Measurements from ENCODE around the gene HRH2. TPM values are rescaled to one million over a fixed set of nuclear protein-coding genes. Genes with fewer than 3 reads are reported as not detected.
"Not testable (repeated sequence)": the region's sequence is repeated elsewhere in the genome, so short reads cannot be mapped to it uniquely, and the experiment has no call there.

HRH2 gene
- total RNA-seq, 4 donors from 2014 or later: 0.15 to 4.5 (median 1.4) TPM

- DNase-seq: no peak
- H3K9me3 ChIP-seq: no peaks in the 10 kb centered on the region
- H3K27me3 ChIP-seq: peaks cover 0 to 18% (median 0%) of the 10 kb centered on the region in 4 donors
- no peaks in the 10 kb centered on the region for H3K36me3 ChIP-seq
- TF ChIP-seq POLR2A (IDR thresholded peaks at IDR 0.05): no peak
- no peak for TF ChIP-seq CTCF (IDR thresholded peaks at IDR 0.05)
- peak overlapping the region in 1 of 4 donors; percentile 6 for H3K27ac ChIP-seq
- no peaks in the 10 kb centered on the region for H3K4me1 ChIP-seq
- intact Hi-C loops (cut with DNase I): no loop called here
- WGBS, 2 donors: 58 to 79% methylated on average over 4 to 6 of the region's 7 CpGs
- H3K4me3 ChIP-seq: no peak overlapping the region
These were observed 43.6 kb upstream of the HRH2 start for GRCh38 chr5:175614223-175614815.

- no peaks in the 10 kb centered on the region for H3K4me1 ChIP-seq
- no peak overlapping the region for H3K4me3 ChIP-seq
- 50 to 64% methylated on average over 3 of the region's 3 CpGs for WGBS, 2 donors
- H3K27me3 ChIP-seq: peaks cover 0 to 13% (median 0%) of the 10 kb centered on the region in 4 donors
- TF ChIP-seq POLR2A (IDR thresholded peaks at IDR 0.05): no peak
- no peak for TF ChIP-seq CTCF (IDR thresholded peaks at IDR 0.05)
- no peaks in the 10 kb centered on the region for H3K9me3 ChIP-seq
- intact Hi-C loops (cut with DNase I): no loop called here
- DNase-seq: no peak
- no peaks in the 10 kb centered on the region for H3K36me3 ChIP-seq
- H3K27ac ChIP-seq: no peak overlapping the region
These were observed 43.0 kb upstream of the HRH2 start for GRCh38 chr5:175614861-175615260.

GRCh38 chr5:175616083-175616482 is 41.8 kb upstream of the HRH2 start:
- peaks cover 0 to 3% (median 0%) of the 10 kb centered on the region in 4 donors for H3K27me3 ChIP-seq
- no peaks in the 10 kb centered on the region for H3K36me3 ChIP-seq
- intact Hi-C loops (cut with DNase I): no loop called here
- no peaks in the 10 kb centered on the region for H3K9me3 ChIP-seq
- no peak overlapping the region for H3K4me3 ChIP-seq
- no peaks in the 10 kb centered on the region for H3K4me1 ChIP-seq
- TF ChIP-seq POLR2A (IDR thresholded peaks at IDR 0.05) (no peak), CTCF (IDR thresholded peaks at IDR 0.05) (no peak)
- H3K27ac ChIP-seq: no peak overlapping the region
- no peak for DNase-seq
- 81 to 84% methylated on average over 4 to 5 of the region's 5 CpGs for WGBS, 2 donors

- H3K27ac ChIP-seq; H3K36me3 ChIP-seq; intact Hi-C loops (cut with DNase I); H3K4me3 ChIP-seq; H3K4me1 ChIP-seq; H3K9me3 ChIP-seq; H3K27me3 ChIP-seq; DNase-seq: not testable (repeated sequence)
- 91 to 92% methylated on average over 10 to 13 of the region's 13 CpGs for WGBS, 2 donors
These were observed 41.3 kb upstream of the HRH2 start for GRCh38 chr5:175616527-175616926.

GRCh38 chr5:175617447-175617846 is 40.4 kb upstream of the HRH2 start:
- Histone ChIP-seq H3K27me3 (no peaks in the 10 kb centered on the region), H3K9me3 (no peaks in the 10 kb centered on the region), H3K4me3 (no peak overlapping the region), H3K27ac (no peak overlapping the region), H3K4me1 (no peaks in the 10 kb centered on the region), H3K36me3 (no peaks in the 10 kb centered on the region)
- DNase-seq: no peak
- TF ChIP-seq CTCF (IDR thresholded peaks at IDR 0.05): no peak
- TF ChIP-seq POLR2A (IDR thresholded peaks at IDR 0.05): no peak
- 63 to 72% methylated on average over 3 to 4 of the region's 6 CpGs for WGBS, 2 donors
- intact Hi-C loops (cut with DNase I): no loop called here

- TF ChIP-seq POLR2A (IDR thresholded peaks at IDR 0.05) (no peak), CTCF (IDR thresholded peaks at IDR 0.05) (no peak)
- Histone ChIP-seq H3K27me3 (peaks cover 0 to 4% (median 0%) of the 10 kb centered on the region in 4 donors), H3K4me1 (no peaks in the 10 kb centered on the region), H3K27ac (no peak overlapping the region), H3K36me3 (no peaks in the 10 kb centered on the region), H3K9me3 (no peaks in the 10 kb centered on the region), H3K4me3 (no peak overlapping the region)
- 39 to 59% methylated on average over 1 of the region's 1 CpG for WGBS, 2 donors
- intact Hi-C loops (cut with DNase I): no loop called here
- no peak for DNase-seq
These were observed 37.3 kb upstream of the HRH2 start for GRCh38 chr5:175620527-175620926.

Data from esophagus squamous epithelium (tissue), 5 donors.